GM20000 (cell line): ENCODE results near the gene SNX17.
A peak's percentile ranks its signal among the peaks of the same experiment; 100 is the strongest.

Experiments used
- DNase-seq: peaks from one replicate; pipeline ENCODE4 v3.0.0; 2012; ENCODE audit warnings: low spot score
- CTCF ChIP-seq: IDR thresholded peaks from 2 replicates; pipeline ENCODE4 v1.5.1; 2012; ENCODE audit warnings: mild to moderate bottlenecking, control low read depth; ENCODE audit errors: extremely low read depth, missing control alignments

Gene SNX17

GRCh38 chr2:27370816-27371620, 602 bp downstream of the SNX17 start:
- TF ChIP-seq CTCF: no peak
- DNase-seq: peak; percentile 45

GRCh38 chr2:27372937-27373336, 2.5 kb downstream of the SNX17 start:
- DNase-seq: no peak

GRCh38 chr2:27373567-27373966, 3.2 kb downstream of the SNX17 start:
- TF ChIP-seq CTCF: no peak
- no peak for DNase-seq

More at GRCh38 chr2:27372937-27373336, 2.5 kb downstream of the SNX17 start:
- no peak for TF ChIP-seq CTCF

- no peak for DNase-seq
- no peak for TF ChIP-seq CTCF
Measured at GRCh38 chr2:27375513-27376099, 5.2 kb downstream of the SNX17 start.

GRCh38 chr2:27376151-27376865, 5.9 kb downstream of the SNX17 start:
- no peak for DNase-seq
- no peak for TF ChIP-seq CTCF

- TF ChIP-seq CTCF: no peak
- DNase-seq: no peak
Measured at GRCh38 chr2:27376866-27377617, 6.6 kb downstream of the SNX17 start.
